ENCODE results near the gene SPTBN4.
A peak's percentile ranks its signal among the peaks of the same experiment; 100 is the strongest.

The SPTBN4 gene

DNA sequence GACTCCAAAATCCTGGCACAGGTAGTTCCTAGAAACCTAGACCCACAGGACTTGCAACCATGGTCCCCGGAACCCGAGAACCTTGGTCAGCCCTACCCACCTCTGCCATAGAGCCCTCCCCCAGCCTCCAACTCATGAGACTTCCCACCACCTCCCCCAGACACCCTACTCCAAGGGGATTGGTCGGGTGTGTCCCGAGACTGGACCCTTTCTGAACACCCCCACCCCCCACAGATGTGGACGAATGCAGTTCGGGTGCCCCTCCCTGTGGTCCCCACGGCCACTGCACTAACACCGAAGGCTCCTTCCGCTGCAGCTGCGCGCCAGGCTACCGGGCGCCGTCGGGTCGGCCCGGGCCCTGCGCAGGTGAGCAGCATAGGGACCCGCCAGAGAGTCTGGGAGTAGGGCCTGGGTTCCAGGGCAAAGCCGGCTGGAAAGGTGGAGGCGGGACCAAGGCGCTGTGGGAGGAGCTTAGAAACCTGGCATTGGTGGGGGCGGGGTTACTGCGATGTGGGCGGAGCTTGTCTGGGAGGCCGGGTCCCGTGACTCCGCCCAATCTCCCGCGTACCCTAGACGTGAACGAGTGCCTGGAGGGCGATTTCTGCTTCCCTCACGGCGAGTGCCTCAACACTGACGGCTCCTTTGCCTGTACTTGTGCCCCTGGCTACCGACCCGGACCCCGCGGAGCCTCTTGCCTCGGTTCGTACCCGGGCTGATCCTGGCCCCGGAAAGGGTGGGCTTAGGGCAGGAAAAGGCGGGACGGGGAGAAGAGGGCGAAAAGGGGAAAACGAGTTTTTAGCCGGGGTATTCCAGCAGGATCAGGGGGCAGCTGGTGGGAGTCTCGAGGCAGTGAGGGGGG is 146.3 kb downstream of the SPTBN4 start:
- peaks cover 0 to 5% (median 0%) of the 10 kb centered on the region in 5 experiments for H3K27me3 ChIP-seq (replicated peaks in 2 of 5; ENCODE audit: control insufficient read depth in 4 of 5, insufficient read depth in 5 of 5, low read length in 4 of 5)
- peaks cover 4 to 51% (median 33%) of the 10 kb centered on the region in 4 experiments for H3K4me1 ChIP-seq (ENCODE audit: control extremely low read depth in 1 of 4, control insufficient read depth in 4 of 4, insufficient read depth in 4 of 4, low read length in 3 of 4)
- POLR2A ChIA-PET: interaction anchor here (0.6 to 1.4 kb wide), 2 partner anchors 50 to 165 kb away, joined by 3 to 4 read pairs; partner anchors contain the start of gene RAB4B
- no peaks in the 10 kb centered on the region for H3K9me3 ChIP-seq (ENCODE audit: control extremely low read depth in 1 of 5, control insufficient read depth in 4 of 5, insufficient read depth in 2 of 5, low read depth in 1 of 5, low read length in 4 of 5)
- peak overlapping the region; percentile 67 to 91 (median 80) for H3K4me3 ChIP-seq (ENCODE audit: control insufficient read depth in 1 of 7, extremely low read depth in 1 of 7, insufficient read depth in 4 of 7, low read depth in 2 of 7, low read length in 6 of 7)
- 17% methylated on average over 41 of the region's 50 CpGs for WGBS (ENCODE audit: insufficient coverage)
- CTCF ChIA-PET: interaction anchor here (1.3 to 2.1 kb wide), 2 partner anchors 10 to 22 kb away, joined by 4 to 9 read pairs; no protein-coding TSS in a partner anchor
- peaks cover 0 to 8% (median 0%) of the 10 kb centered on the region in 4 experiments for H3K36me3 ChIP-seq (ENCODE audit: control insufficient read depth in 4 of 4, insufficient read depth in 4 of 4, low read length in 3 of 4)
- H3K27ac ChIP-seq (ENCODE audit: insufficient read depth in 1 of 2, low read depth in 1 of 2, low read length in 2 of 2, poor library complexity in 1 of 2, severe bottlenecking in 2 of 2): peak overlapping the region in 1 of 2 experiments; percentile 75
- peak; percentile 69 to 82 (median 81) for DNase-seq

DNA sequence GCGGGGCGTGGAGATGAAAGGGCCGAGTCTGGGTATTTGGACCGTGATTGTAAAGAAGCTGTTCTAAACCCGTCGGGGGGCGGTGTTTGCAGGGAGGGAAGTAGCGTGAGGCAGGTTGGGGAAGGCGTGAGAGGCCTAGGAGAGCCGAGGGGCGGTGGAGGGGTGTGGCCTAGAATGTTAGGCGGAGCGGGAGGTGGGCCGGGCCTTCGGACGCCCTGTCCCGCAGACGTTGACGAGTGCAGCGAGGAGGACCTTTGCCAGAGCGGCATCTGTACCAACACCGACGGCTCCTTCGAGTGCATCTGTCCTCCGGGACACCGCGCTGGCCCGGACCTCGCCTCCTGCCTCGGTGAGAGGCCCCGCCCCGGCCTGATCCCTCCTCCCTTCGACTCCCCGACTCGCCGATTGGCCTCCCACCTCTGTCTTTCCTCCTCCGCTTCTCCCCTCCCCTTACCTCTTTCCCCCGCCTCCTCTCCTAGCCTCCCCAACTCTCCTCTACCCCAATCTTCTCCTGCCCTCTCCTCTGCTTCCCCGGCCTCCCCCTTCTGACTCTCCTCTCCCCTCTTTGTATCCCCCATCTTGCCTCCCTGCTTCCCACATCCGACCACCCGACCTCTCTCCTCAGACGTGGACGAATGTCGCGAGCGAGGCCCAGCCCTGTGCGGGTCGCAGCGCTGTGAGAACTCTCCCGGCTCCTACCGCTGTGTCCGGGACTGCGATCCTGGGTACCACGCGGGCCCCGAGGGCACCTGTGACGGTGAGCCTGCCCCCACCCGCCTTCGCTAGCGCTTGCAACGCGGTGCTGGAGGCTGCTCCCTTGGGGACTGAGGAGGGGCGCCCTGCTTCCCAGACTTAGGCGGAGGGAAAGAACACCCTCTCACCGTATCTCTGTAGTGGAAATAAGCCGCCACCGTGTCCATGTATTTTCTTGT is 147.2 kb downstream of the SPTBN4 start:
- WGBS (ENCODE audit: insufficient coverage): under 1% methylated on average over 57 of the region's 67 CpGs
- CTCF ChIA-PET: interaction anchor here (1.3 to 2.1 kb wide), 4 partner anchors 8 to 21 kb away, joined by 4 to 9 read pairs (median 6); no protein-coding TSS in a partner anchor

DNA sequence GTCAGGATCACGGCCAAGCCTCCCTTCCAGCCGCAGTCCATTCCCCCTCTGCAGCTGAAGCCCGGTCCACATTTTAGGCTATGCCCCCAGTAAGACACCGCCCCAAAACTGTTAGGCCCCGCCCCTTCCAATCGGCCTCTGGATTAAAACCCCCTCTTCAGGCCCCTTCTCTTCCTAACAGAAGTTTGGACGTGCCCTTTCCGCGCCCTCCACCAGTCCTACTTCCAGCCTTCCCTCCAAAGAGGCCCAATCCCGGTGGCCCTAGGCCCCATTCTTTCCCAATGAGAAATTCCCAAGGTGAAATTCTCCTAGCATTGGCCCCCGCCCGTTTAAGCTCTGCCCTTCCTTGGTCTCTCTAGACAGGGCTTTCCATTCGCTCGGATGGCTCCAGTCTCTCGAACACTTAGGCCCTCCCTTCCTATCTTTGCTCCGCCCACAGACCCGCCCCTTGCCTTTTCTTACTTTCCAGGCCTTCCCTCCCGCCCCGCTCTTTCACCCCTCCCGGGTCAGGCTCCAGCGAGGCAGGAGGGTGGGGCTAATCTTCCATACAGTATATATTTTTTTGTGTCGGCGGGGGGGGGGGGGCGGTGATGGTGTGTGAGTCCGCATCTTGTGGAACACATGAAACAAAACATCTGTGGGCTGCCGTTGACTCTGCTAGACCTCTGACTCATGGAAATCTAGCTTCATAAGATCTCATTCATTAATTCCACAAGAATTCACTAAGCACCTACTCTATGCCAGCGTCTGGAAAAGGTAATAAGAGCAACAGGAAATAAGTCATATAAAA is 148.0 kb downstream of the SPTBN4 start:
- ChIA-PET POLR2A (no interaction called here), CTCF (interaction anchor here (0.6 to 2.1 kb wide), 6 partner anchors 9 to 129 kb away, joined by 3 to 9 read pairs (median 4); no protein-coding TSS in a partner anchor)
- Histone ChIP-seq H3K4me1 (ENCODE audit: control extremely low read depth in 1 of 4, control insufficient read depth in 4 of 4, insufficient read depth in 4 of 4, low read length in 3 of 4) (peaks cover 0 to 39% (median 25%) of the 10 kb centered on the region in 4 experiments), H3K27ac (ENCODE audit: insufficient read depth in 1 of 2, low read depth in 1 of 2, low read length in 2 of 2, poor library complexity in 1 of 2, severe bottlenecking in 2 of 2) (peak overlapping the region in 1 of 2 experiments; percentile 75), H3K27me3 (replicated peaks in 2 of 5; ENCODE audit: control insufficient read depth in 4 of 5, insufficient read depth in 5 of 5, low read length in 4 of 5) (no peaks in the 10 kb centered on the region), H3K9me3 (ENCODE audit: control extremely low read depth in 1 of 5, control insufficient read depth in 4 of 5, insufficient read depth in 2 of 5, low read depth in 1 of 5, low read length in 4 of 5) (no peaks in the 10 kb centered on the region), H3K4me3 (ENCODE audit: control insufficient read depth in 1 of 7, extremely low read depth in 1 of 7, insufficient read depth in 4 of 7, low read depth in 2 of 7, low read length in 6 of 7) (peak overlapping the region; percentile 67 to 91 (median 80)), H3K36me3 (ENCODE audit: control insufficient read depth in 4 of 4, insufficient read depth in 4 of 4, low read length in 3 of 4) (peaks cover 0 to 16% (median 7%) of the 10 kb centered on the region in 4 experiments)
- peak; percentile 85 to 90 (median 89) for DNase-seq
- 9% methylated on average over 17 of the region's 27 CpGs for WGBS (ENCODE audit: insufficient coverage)

More for the DNA sequence above, 147.2 kb downstream of the SPTBN4 start:
- peak overlapping the region in 1 of 2 experiments; percentile 75 for H3K27ac ChIP-seq (ENCODE audit: insufficient read depth in 1 of 2, low read depth in 1 of 2, low read length in 2 of 2, poor library complexity in 1 of 2, severe bottlenecking in 2 of 2)
- peaks cover 3 to 48% (median 33%) of the 10 kb centered on the region in 4 experiments for H3K4me1 ChIP-seq (ENCODE audit: control extremely low read depth in 1 of 4, control insufficient read depth in 4 of 4, insufficient read depth in 4 of 4, low read length in 3 of 4)
- H3K36me3 ChIP-seq (ENCODE audit: control insufficient read depth in 4 of 4, insufficient read depth in 4 of 4, low read length in 3 of 4): peaks cover 0 to 8% (median 0%) of the 10 kb centered on the region in 4 experiments
- no peaks in the 10 kb centered on the region for H3K9me3 ChIP-seq (ENCODE audit: control extremely low read depth in 1 of 5, control insufficient read depth in 4 of 5, insufficient read depth in 2 of 5, low read depth in 1 of 5, low read length in 4 of 5)
- DNase-seq: peak; percentile 90 to 96 (median 96)
- POLR2A ChIA-PET: interaction anchor here (0.6 to 1.4 kb wide), 2 partner anchors 49 to 164 kb away, joined by 3 to 4 read pairs; partner anchors contain the start of gene RAB4B
- H3K4me3 ChIP-seq (ENCODE audit: control insufficient read depth in 1 of 7, extremely low read depth in 1 of 7, insufficient read depth in 4 of 7, low read depth in 2 of 7, low read length in 6 of 7): peak overlapping the region; percentile 67 to 91 (median 80)
- H3K27me3 ChIP-seq (replicated peaks in 2 of 5; ENCODE audit: control insufficient read depth in 4 of 5, insufficient read depth in 5 of 5, low read length in 4 of 5): no peaks in the 10 kb centered on the region

DNA sequence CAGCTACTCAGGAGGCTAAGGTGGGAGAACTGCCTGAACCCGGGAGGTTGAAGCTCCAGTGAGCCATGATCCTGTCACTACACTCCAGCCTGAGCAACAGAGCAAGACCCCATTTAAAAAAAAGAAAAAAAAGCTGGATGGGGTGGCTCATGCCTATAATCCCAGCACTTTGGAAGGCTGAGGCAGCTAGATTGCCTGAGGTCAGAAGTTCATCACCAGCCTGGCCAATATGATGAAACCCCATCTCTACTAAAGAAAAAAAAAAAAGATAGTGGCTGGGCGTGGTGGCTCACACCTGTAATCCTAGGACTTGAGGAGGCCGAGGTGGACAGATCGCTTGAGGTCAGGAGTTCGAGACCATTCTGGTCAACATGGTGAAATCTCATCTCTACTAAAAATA is 149.4 kb downstream of the SPTBN4 start:
- no CpG with 5 or more reads among the region's 5 CpGs for WGBS (ENCODE audit: insufficient coverage)
- POLR2A ChIA-PET: interaction anchor here (0.6 kb wide), 1 partner anchor 27 kb away, joined by 3 read pairs; no protein-coding TSS in a partner anchor

DNA sequence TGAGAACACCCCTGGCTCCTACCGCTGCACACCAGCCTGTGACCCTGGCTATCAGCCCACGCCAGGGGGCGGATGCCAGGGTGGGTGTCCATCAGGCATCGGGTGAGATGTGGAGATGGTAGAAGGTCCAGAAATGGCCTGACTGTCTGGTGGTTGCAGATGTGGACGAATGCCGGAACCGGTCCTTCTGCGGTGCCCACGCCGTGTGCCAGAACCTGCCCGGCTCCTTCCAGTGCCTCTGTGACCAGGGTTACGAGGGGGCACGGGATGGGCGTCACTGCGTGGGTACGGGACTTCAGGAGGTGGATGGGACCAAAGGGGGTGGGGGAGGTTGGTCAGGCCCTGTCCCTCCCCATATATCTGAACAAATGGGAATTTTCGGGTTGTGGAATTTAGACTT is 150.1 kb downstream of the SPTBN4 start:
- Histone ChIP-seq H3K36me3 (ENCODE audit: control insufficient read depth in 4 of 4, insufficient read depth in 4 of 4, low read length in 3 of 4) (peaks cover 0 to 31% (median 13%) of the 10 kb centered on the region in 4 experiments), H3K27ac (ENCODE audit: insufficient read depth in 1 of 2, low read depth in 1 of 2, low read length in 2 of 2, poor library complexity in 1 of 2, severe bottlenecking in 2 of 2) (no peak overlapping the region), H3K4me3 (ENCODE audit: control insufficient read depth in 1 of 7, extremely low read depth in 1 of 7, insufficient read depth in 4 of 7, low read depth in 2 of 7, low read length in 6 of 7) (no peak overlapping the region), H3K9me3 (ENCODE audit: control extremely low read depth in 1 of 5, control insufficient read depth in 4 of 5, insufficient read depth in 2 of 5, low read depth in 1 of 5, low read length in 4 of 5) (no peaks in the 10 kb centered on the region), H3K27me3 (replicated peaks in 2 of 5; ENCODE audit: control insufficient read depth in 4 of 5, insufficient read depth in 5 of 5, low read length in 4 of 5) (no peaks in the 10 kb centered on the region), H3K4me1 (ENCODE audit: control extremely low read depth in 1 of 4, control insufficient read depth in 4 of 4, insufficient read depth in 4 of 4, low read length in 3 of 4) (peaks cover 0 to 20% (median 14%) of the 10 kb centered on the region in 4 experiments)
- no peak for DNase-seq
- ChIA-PET POLR2A (interaction anchor here (0.6 kb wide), 1 partner anchor 27 kb away, joined by 3 read pairs; no protein-coding TSS in a partner anchor), CTCF (interaction anchor here (2.4 kb wide), 1 partner anchor 18 kb away, joined by 10 read pairs; no protein-coding TSS in a partner anchor)
- WGBS (ENCODE audit: insufficient coverage): 99% methylated on average over 15 of the region's 17 CpGs

More for the DNA sequence above, 149.4 kb downstream of the SPTBN4 start:
- Histone ChIP-seq H3K27ac (ENCODE audit: insufficient read depth in 1 of 2, low read depth in 1 of 2, low read length in 2 of 2, poor library complexity in 1 of 2, severe bottlenecking in 2 of 2) (no peak overlapping the region), H3K4me3 (ENCODE audit: control insufficient read depth in 1 of 7, extremely low read depth in 1 of 7, insufficient read depth in 4 of 7, low read depth in 2 of 7, low read length in 6 of 7) (no peak overlapping the region), H3K36me3 (ENCODE audit: control insufficient read depth in 4 of 4, insufficient read depth in 4 of 4, low read length in 3 of 4) (peaks cover 0 to 25% (median 11%) of the 10 kb centered on the region in 4 experiments), H3K4me1 (ENCODE audit: control extremely low read depth in 1 of 4, control insufficient read depth in 4 of 4, insufficient read depth in 4 of 4, low read length in 3 of 4) (peaks cover 0 to 26% (median 14%) of the 10 kb centered on the region in 4 experiments), H3K9me3 (ENCODE audit: control extremely low read depth in 1 of 5, control insufficient read depth in 4 of 5, insufficient read depth in 2 of 5, low read depth in 1 of 5, low read length in 4 of 5) (no peaks in the 10 kb centered on the region), H3K27me3 (replicated peaks in 2 of 5; ENCODE audit: control insufficient read depth in 4 of 5, insufficient read depth in 5 of 5, low read length in 4 of 5) (no peaks in the 10 kb centered on the region)
- CTCF ChIA-PET: interaction anchor here (0.6 to 1.4 kb wide), 2 partner anchors 15 to 19 kb away, joined by 3 to 4 read pairs; no protein-coding TSS in a partner anchor
- no peak for DNase-seq

DNA sequence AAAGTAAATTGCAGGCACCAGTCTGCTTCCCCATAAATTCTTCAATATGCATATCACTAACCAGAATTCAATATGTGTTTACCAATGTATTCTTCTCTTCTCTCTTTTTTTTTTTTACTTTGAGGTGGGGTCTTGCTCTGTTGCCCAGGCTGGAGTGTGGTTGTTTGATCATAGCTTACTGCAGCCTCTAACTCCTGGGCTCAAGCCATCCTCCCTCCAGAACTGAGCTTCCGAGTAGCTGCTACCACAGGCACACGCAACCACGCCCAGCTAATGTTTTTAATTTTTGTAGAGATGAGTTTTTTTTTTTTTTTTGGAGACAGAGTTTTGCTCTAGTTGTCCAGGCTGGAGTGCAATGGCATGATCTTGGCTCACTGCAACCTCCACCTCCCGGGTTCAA is 151.2 kb downstream of the SPTBN4 start:
- H3K27ac ChIP-seq (ENCODE audit: insufficient read depth in 1 of 2, low read depth in 1 of 2, low read length in 2 of 2, poor library complexity in 1 of 2, severe bottlenecking in 2 of 2): no peak overlapping the region
- H3K27me3 ChIP-seq (replicated peaks in 2 of 5; ENCODE audit: control insufficient read depth in 4 of 5, insufficient read depth in 5 of 5, low read length in 4 of 5): no peaks in the 10 kb centered on the region
- H3K4me3 ChIP-seq (ENCODE audit: control insufficient read depth in 1 of 7, extremely low read depth in 1 of 7, insufficient read depth in 4 of 7, low read depth in 2 of 7, low read length in 6 of 7): no peak overlapping the region
- ChIA-PET POLR2A (no interaction called here), CTCF (interaction anchor here (2.4 kb wide), 1 partner anchor 17 kb away, joined by 10 read pairs; no protein-coding TSS in a partner anchor)
- WGBS (ENCODE audit: insufficient coverage): no CpG with 5 or more reads among the region's 4 CpGs
- H3K9me3 ChIP-seq (ENCODE audit: control extremely low read depth in 1 of 5, control insufficient read depth in 4 of 5, insufficient read depth in 2 of 5, low read depth in 1 of 5, low read length in 4 of 5): no peaks in the 10 kb centered on the region
- peaks cover 0 to 18% (median 13%) of the 10 kb centered on the region in 4 experiments for H3K4me1 ChIP-seq (ENCODE audit: control extremely low read depth in 1 of 4, control insufficient read depth in 4 of 4, insufficient read depth in 4 of 4, low read length in 3 of 4)
- peaks cover 0 to 40% (median 16%) of the 10 kb centered on the region in 4 experiments for H3K36me3 ChIP-seq (ENCODE audit: control insufficient read depth in 4 of 4, insufficient read depth in 4 of 4, low read length in 3 of 4)
- DNase-seq: no peak

All from common myeloid progenitor, CD34-positive (primary cell).